HG03558 (cell line): ENCODE measurements around the gene CEP295NL.
"Not testable (repeated sequence)": the region's sequence is repeated elsewhere in the genome, so short reads cannot be mapped to it uniquely, and the experiment has no call there.

Experiments
- ATAC-seq: cut with Tn5 transposase; IDR thresholded peaks from one replicate; pipeline ENCODE4 v1.9.1; 2021; ENCODE audit warnings: moderate number of reproducible peaks; ENCODE audit not compliant: unreplicated experiment; ENCODE audit errors: extremely low read depth

CEP295NL gene, protein sequence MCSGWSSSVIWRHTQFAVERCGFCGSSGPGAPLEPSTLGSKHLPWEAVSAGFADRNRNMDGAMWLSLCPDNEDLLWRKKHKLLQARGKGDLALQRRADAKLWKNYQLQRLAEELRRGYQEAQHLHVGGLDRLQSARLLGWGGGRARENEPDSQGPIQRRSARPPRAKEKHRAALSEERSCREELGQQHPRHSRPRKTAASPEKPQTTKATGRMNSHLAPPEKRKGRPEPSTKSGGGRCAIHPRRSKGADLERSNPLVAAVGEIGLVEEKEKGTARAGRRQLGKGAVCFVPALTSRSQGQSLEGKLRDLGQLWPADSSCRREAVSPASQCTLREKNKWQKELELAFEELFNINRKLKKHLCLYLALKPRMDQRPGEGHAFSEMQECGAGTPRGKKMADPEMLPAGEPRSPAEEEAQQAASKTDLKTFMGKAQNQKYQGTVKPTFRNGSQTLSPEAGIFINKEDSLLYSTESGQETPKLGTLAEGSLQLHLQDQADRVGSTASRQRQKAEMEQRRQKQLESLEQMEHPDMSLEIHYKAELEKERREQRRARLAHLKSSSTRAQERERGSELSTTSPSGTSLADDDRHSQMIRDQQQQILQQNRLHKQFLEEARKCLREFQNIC

DNA sequence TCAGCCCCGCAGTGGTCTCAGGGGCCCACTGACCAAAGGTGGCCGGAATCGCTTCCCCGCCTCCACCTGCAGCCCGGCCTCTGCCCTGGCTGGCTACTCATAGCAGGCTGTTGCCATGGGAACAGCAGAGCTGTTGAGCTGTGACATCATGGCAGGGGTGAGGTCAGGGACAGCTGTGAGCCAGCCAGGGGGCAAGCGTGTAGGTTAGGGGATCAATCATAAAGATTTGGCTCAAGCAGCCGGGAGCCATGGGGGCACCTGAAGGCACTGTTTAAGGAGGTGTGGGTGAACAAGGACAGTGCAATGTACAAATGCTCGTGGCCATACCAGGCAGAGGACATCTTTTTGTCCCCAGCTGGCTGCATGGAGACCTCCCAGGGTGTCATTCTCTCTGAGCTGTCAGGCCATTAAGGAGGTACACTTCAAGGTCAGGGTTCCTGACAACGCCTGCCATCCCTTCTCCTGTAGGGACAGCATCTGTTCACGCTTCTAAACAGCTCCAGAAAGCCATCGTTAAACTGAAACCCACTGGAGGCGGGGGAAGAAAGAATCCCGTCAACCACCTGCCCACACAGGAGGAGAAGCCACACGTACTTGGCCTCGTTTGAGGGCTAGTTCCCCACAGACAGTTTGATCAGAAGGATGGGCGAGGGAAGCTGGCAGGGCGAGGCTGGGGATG is at the start of gene CEP295NL:
Gene CEP295NL (minus strand): TSS at position 101 of the 679 bp plus-strand sequence. CDS start 1,373 bp downstream, outside the sequence.
- no peak for ATAC-seq

DNA sequence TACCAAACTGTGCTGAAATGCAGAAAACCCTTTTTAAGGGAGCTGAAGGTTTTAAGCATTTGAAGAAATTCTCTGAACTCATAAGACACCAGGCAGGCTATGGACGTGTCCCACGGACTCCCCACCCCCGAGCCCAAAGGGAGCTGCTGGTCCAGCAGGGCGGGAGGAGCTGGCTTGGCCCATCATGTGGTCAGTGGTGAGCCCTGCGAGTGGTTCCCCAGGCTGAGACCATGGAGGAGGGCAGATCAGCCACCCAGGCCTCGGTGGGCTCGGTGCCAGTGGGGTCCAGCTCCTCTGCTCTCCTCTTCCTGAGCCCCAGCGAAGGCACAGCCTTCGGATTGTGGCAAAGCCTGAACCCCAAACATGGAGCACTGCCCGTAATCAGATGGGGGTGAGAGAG is 49.7 kb upstream of the CEP295NL start:
- ATAC-seq, result no peak

DNA sequence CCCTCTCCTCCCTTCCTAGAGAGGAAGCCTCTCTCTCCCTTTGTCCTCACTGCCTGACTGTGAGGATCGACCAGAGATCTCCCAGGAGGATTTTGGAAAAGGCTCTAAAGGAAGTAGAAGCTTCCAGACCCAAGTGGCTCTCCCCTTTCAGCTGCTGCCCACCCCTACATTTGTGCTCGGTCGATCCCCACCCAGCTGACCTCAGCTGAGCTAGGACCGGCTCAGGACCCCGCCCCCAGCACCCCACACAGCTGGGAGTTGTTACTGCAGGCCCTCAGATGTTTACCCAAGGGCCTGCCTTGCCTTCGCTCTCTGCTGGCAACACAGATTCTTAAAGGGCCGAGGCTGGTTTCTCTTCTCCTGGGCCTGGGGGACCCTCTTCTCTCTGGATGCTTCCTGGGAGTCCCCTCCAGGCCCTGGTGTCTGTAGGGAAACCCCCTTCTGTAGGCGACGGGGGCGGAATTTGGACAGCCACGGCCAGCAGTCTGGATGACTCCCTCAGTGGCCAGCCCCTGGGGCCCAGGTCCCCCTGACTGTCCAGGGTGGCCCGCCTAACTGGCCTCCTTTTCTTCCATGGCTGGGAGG is 49.1 kb upstream of the CEP295NL start:
- ATAC-seq, result no peak

DNA sequence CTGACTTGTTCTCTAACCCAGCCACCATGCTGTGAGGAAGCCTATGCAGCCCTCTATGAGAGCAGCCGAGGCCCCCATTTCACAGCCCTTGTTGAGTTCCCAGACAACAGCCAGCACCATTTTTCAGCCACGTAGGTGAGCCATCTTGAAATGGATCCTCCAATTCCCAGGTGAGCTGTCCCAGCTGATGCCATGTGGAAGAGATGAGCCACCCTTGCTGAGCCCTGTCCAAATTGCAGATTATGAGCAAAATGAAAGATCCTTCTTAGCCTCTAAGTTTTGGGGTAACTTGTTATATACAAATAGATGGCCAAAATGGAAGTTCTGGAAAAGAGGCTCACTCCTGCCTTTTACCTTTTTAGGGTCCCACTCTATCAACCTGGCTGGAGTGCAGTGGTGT is 47.9 kb upstream of the CEP295NL start:
- ATAC-seq, result no peak

DNA sequence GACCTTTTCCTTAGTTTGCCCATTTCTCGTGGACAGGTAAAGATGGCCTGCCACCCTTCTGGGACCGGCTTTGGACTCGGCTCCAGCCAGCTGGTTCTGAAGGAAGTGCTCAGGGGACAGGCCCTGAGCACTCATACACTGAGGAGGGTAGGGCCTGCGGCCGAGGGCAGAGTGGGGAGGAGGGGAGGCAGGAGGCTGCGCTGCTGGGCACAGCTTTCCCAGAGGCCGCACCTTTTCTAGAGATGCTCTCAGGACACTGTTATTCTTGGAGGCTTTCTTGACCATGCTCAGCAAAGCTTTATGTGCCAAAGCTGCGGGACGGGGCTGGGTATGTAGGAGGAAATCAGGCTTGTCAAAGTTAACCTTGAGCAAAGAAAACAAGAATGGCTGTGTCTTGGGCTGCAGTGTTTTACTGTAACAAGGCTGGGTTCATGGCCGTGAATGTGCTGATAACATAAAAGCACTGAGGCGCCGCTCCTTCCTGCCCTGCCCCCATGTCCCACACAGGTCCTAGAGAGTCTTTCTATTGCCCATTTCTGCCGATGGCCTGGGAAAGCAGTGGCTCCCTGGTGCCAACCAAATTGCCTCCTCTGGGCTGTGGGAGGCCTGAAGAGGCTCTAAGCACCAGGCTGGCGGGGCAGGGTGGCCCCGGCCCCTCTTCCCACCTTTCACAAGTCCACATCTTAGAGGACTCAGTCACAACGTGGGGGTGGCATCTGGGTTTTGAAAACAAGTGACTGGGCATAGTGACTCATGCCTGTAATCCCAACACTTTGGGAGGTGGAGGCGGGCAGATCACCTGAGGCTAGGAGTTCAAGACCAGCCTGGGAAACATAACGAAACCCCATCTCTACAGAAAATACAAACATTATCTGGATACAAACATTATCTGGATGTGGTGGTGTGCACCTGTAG is 44.5 kb upstream of the CEP295NL start:
- ATAC-seq, result no peak

DNA sequence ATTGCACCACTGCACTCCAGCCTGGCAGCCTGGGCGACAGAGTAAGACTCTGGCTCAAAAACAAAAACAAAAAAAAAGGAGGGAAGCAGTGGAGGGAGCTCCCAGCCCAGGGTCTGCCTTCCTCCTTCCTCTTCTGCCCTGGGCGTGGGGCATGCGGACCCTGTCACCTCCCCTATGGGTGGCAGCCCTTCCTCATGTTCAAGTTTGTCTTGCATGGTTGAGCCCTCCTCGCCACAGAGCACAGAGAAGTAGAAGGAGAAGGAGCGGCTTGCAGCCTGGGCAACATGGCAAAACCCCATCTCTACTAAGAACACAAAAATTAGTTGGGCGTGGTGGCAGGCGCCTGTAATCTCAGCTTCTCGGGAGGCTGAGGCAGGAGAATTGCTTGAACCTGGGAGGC is 43.6 kb upstream of the CEP295NL start:
- no peak for ATAC-seq

DNA sequence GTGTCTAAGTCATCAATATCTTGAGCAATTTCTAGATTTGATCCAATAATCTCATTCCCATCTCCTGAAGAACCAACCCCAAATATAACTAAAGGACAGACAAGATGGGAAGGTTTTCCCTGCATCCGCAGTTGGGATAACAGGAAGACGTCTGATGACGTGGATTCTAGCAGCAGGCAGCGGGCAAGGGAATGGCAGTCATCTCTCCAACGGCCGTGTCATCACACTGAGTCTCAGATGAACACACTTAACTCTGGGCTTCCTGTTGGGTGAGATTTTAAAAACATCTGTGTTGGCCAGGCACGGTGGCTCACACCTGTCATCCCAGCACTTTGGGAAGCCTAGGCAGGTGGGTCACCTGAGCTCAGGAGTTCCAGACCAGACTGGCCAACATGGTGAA is 43.1 kb upstream of the CEP295NL start:
- ATAC-seq, result no peak

DNA sequence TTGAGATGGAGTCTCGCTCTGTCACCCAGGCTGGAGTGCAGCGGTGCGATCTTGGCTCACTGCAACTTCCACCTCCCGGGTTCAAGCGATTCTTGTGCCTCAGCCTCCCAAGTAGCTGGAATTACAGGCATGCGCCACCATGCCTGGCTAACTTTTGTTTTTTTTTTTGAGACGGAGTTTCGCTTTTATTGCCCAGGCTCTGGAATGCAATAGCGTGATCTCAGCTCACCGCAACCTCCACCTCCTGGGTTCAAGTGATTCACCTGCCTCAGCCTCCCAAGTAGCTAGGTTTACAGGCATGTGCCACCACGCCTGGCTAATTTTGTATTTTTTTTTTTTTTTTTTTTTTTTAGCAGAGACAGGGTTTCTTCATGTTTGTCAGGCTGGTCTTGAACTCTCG is 42.5 kb upstream of the CEP295NL start:
- ATAC-seq, result not testable (repeated sequence)

DNA sequence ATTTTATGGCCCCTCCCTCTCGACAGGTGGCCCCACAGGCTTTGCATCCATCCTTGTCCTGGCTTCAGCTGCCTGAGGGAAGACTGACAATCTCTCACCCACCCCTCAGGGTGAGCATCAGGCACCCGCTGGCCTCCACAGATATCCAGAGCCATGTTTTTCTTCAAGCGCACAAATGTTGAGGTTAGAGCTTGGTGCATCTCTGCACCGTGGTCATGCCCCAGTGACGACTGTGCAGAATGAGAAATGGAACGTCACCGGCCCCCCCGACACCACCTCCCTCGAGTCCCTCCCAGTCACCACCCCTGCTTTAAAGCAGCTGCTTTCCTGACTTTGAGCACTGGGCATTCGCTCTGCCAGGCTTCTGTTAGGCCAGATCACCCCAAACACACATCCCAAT is 42.0 kb upstream of the CEP295NL start:
- no peak for ATAC-seq

DNA sequence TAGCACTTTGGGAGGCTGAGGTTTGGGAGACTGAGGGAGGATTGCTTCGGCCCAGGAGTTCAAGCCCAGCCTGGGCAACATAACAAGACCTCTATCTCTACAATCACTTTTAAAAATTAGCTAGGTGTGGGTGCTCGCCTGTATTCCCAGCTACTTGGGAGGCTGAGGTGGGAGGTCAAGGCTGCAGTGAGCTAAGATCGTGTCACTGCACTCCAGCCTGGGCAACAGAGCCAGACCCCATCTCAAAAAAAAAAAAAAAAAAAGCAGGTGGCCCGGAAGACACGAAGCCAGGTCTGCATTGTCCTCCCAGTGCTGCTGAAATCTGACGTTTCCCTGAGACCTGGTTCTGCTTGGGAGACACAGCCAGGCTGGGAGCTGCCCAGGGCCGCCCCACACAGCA is 41.0 kb upstream of the CEP295NL start:
- ATAC-seq, result no peak

DNA sequence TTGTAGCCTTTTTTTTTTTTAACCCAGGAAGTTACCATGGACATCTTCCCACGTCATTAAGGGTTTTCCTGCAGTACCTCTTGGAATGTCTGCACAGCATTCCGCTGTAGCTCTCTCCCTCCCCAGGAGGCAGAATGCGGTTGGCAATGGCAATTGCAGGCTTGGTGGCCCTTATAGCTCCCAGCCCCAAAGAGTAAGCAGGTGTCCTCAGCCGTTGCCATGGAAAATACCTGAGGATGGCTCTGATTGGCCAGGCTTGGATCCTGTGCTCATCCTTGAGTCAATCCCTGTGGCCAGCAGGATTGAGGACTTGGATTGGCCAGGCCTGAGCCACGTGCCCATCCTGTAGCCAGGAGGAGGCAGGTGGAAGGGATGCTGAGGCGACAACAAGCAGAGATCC is 37.7 kb upstream of the CEP295NL start:
- no peak for ATAC-seq

DNA sequence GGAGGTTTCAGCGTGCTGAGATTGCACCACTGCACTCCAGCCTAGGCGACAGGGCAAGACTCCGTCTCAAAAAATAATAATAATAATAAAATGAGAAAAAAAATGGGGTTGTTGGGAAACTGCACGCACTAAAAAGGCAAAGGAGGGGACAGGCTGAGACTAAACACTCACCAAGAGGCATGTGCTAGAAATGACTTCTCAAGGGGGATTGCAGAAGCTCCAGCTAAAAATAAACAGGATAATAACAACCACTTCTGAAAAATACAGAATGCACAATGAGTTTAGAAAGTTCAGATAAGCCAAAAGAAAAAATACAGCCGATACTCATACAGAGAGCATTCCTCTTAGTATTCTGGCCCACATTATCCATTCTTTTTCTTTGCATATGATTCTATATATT is 37.3 kb upstream of the CEP295NL start:
- no peak for ATAC-seq

DNA sequence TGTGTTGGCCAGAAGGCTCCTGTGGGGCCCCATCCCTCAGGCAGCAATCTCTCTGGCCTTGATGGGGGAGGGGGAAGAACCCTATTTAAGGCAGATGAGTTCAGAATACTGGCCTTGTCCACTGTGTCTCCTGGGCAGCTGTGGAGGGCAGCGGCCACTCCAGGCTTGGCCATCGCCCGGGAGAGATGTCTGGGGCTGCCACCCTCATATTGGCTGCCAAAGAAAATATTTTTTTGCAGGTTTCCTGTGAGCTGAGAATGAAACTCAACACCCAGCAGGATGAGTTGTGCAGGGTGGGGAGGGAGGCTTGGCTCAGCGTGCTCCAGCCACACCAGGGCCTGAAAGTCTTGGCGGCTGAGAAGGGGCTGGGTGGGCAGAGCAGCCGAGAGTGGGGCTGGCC is 36.6 kb upstream of the CEP295NL start:
- ATAC-seq, result no peak

DNA sequence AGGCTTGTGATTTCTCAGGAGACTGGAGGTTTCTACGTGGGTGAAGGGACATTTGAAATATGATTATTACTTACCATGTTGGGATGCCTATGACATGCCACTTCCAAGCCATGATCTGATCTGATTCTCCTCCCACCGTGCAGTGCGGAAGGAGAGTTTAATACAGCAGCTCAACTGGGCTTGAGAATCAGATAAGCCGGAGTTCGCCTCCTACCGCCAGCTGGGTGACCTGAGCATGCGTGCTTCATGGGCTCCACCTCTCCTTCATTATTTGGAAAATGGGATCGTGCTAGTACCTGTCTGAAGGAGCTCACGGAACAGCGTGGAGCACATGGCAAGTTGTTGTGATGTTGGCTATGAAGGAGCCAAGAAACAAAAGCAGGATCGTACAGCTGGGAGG is 34.6 kb upstream of the CEP295NL start:
- no peak for ATAC-seq

DNA sequence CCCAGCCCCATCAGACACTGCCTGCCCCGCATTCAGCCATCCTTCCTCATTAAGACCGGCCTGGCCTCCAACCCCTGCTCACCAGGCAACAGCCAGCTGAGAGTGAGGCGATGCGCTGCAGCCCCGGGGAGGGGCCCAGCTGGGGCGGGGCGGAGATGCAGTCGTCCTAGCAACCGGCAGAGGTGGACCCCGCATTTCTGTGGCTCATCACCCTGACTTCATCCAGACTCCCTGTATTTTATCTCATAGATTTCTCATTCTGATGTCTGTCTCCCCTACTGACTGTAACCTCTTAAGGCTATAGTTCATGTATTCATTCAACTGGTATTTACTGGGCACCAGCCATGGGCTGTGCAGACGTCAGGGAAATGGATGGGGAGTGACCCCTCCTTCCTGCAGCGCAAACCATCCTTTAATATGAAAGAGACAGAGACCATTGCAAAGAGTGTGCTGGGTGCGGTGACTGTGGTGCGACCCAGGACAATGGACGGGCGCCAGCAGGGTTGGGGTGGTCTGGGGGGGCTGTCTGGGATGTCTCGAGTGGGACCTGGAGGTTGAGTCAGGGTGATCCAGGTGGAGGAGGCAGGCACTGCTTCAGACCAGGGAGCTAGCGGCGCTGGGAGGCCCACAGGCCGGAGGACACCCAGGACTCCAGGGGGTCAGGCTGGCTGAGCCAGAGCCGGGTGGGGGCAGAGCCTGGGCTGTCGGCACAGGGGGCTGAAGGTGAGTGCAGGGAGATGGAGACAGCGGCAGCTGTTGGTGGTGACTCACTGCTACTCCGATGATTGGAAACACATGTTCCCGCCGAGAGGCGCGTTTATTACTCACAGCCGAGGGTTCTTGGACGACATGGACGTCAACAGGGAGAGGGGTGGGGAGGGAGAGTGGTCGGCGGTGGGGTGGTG is 32.7 kb upstream of the CEP295NL start:
- no peak for ATAC-seq

DNA sequence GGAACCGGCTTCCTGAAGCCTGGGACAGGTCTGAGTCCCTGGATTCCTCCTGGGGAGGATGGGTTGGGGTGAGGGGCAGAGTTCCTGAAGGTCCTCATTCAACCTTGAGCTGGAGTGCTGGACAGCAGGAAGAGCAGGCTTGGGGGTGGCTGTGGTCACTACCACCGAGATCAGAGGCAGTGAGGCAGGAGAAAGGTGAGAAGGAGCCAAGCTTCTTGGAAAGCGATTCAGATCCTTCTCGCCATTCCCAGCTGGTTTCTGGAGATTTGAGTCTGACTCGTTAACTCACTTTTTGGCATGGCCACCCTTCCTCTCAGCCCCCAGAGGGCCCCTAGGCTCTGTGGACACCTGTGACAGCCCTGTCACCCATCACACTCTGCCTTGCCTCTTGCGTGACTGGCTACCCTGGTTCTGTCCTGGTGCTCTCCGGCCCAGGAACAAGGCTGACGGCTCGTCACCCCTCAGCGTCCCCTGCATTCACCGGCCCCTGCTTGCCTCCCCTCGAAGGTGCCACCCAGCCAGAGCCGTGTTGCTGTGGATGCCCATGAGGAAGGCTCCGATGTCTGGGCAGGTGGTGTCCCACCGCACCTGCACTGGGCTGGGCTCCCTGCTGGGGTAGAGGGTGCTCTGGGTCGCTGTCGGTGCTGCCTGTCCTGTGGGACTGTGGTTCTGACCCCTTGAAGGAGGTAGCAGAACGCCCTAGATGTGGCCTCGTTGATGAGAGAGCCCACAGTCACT is 31.8 kb upstream of the CEP295NL start:
- ATAC-seq, result no peak

DNA sequence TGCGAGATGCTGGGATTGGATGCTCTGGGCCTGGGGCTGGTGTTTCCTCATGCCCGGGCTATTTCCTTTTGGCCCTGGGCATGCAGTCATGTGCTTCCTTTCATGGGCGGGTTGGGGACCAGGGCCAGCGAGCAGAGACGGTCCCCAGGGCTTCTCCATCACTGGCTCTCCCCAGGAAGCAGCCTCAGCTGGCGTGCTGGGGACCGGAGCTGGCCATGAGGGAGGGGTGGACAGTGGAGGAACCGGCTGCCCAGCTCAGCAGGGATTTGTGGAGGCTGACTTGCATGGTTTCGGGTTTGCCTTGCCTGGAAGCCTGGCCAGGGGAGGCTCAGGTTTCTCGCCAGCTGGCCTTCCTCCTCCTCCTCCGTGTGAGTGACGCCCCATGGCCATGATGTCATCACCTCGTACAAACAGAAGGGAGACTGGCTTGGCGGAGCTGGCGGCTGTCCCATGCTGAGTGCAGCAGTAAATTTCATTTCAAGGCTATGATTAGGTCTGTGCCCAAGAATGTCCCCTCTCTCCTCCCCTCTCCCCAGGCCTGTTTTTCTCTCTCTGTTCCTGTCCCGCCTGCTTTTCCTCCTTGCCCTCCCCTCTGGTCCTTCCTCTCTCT is 31.1 kb upstream of the CEP295NL start:
- no peak for ATAC-seq
